GM12864 (cell line): ENCODE measurements around the gene MCM9.
A peak's percentile ranks its signal among the peaks of the same experiment; 100 is the strongest.

Source experiments
- DNase-seq: peaks from one replicate; pipeline ENCODE4 v3.0.0-alpha.2; 2011; ENCODE audit warnings: low read depth
- H3K4me3 ChIP-seq: 2 replicates; pipeline ENCODE4 v1.5.1; 2011; ENCODE audit warnings: mild to moderate bottlenecking, low read depth, low read length, control low read depth
- CTCF ChIP-seq: IDR thresholded peaks from 2 replicates; pipeline ENCODE4 v1.5.1; 2011; ENCODE audit warnings: low read depth, mild to moderate bottlenecking, moderate library complexity, low read length, control low read depth, inconsistent platforms; ENCODE audit errors: missing control alignments

Gene MCM9

GRCh38 chr6:118934461-118935330 is at the start of gene MCM9:
Gene MCM9 (minus strand): TSS chr6:118935159. CDS start chr6:118931723, 3,436 bp downstream.
- no peak for TF ChIP-seq CTCF
- peak; percentile 72 for DNase-seq
- H3K4me3 ChIP-seq = peak within 1 kb of the TSS; percentile 79

GRCh38 chr6:118984342-118984741 is 49.4 kb upstream of the MCM9 start:
- TF ChIP-seq CTCF = no peak
- H3K4me3 ChIP-seq = no peak overlapping the region
- no peak for DNase-seq

- no peak for DNase-seq
- TF ChIP-seq CTCF = no peak
- no peak overlapping the region for H3K4me3 ChIP-seq
These were observed 47.6 kb upstream of the MCM9 start for GRCh38 chr6:118982575-118982911.

GRCh38 chr6:118981884-118982574 is 47.1 kb upstream of the MCM9 start:
- no peak for TF ChIP-seq CTCF
- no peak for DNase-seq
- H3K4me3 ChIP-seq = no peak overlapping the region

- H3K4me3 ChIP-seq = no peak overlapping the region
- TF ChIP-seq CTCF = no peak
- no peak for DNase-seq
These were observed 45.1 kb upstream of the MCM9 start for GRCh38 chr6:118980063-118980462.

GRCh38 chr6:118974790-118975189 is 39.8 kb upstream of the MCM9 start:
- H3K4me3 ChIP-seq = no peak overlapping the region
- DNase-seq = no peak
- no peak for TF ChIP-seq CTCF
